Inferior parietal cortex (tissue), 1 donor: ENCODE measurements around the gene AADAT.

ENCODE experiments used
- DNase-seq: peaks from one replicate; pipeline ENCODE4 v3.0.0-alpha.2; 2016; ENCODE audit errors: extremely low spot score

Gene AADAT

DNA sequence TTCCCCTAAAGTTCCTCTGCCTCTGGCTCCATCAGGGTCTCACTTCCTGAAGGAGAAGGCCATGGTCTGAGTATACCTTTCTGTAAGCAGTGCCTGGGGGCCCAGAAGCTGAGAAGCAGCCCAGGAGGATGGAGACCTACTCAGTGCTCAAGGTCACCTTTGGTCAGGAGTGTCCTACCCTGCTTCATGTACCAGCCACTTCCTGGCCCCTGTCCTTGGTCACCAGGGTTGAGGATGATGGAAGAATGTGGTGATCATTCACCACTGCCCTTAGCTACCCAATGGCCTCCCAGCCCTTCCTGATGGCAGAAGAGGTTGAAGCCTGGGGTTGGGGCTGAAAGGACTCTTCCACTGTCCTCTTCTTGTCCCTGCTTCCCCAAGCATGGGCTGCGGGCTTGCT lies 54.5 kb downstream of the AADAT start:
- DNase-seq: no peak

DNA sequence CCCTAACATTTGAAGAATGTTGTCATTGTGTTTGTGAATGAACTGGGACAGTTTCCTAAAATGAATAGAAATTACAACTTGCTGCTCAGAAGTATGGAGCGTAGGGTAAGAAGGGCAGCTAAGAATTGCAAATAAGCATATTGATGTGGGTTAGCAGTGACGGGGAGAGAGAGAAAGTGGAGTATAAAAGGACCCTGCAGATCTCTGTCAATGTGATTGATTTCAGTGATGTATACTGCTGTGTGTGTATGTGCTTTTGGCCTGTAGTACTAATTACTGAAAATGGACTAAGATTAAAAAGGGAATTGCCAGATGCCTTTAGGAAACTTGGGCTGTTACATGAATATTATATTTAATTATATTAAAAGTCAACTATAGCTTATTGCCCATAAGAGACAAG lies 55.8 kb downstream of the AADAT start:
- no peak for DNase-seq

DNA sequence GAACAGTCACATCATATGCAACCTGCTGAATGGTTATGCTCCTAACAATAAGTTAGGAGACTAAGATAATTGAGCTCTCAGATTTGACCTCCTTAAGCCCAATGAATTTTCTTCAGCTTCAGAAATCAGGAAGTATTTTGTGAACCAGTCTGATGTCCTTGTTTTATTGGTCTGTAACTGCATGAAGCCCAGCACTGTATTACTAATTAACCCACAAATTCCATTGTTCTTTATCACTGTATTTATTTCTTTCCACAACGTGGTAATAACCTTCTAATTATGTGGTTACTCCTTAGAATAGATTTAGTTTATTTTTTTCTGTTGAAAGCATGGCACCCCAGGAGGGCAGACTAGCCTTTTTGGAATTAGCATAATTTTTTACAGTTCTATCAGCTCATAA lies 59.6 kb downstream of the AADAT start:
- DNase-seq: no peak

DNA sequence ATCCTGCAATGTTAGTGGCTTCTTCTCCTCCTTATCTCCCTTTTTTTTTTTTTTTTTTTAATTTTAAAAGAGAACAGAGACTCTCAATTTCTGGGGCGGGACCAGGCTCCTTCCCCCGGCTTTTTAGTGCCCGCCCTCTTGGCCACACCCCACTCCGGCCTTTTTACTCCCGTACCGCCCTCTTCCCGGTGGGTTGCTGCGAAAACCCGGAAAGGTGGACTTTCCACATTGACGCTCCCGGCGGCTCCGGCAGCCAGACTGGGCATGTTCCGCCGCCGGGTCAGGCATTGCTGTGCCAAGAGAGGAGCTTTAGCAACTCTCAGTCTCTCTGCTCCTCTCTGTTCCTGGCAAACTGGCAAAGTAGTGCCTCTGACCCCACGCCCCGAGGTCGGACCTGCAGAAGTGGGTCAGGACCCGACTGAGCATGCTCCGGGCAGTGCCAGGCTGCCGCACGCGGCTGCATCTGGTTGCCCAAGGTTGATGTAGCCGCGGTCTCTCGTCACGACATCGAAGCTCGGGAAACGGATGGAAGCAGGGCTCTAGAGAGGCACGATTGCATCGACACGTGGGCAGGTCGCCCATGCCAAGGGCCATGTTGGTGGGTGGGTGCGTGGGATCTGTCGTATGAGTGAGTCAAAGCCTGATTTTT lies 62.5 kb downstream of the AADAT start:
- DNase-seq: peak; percentile 93

DNA sequence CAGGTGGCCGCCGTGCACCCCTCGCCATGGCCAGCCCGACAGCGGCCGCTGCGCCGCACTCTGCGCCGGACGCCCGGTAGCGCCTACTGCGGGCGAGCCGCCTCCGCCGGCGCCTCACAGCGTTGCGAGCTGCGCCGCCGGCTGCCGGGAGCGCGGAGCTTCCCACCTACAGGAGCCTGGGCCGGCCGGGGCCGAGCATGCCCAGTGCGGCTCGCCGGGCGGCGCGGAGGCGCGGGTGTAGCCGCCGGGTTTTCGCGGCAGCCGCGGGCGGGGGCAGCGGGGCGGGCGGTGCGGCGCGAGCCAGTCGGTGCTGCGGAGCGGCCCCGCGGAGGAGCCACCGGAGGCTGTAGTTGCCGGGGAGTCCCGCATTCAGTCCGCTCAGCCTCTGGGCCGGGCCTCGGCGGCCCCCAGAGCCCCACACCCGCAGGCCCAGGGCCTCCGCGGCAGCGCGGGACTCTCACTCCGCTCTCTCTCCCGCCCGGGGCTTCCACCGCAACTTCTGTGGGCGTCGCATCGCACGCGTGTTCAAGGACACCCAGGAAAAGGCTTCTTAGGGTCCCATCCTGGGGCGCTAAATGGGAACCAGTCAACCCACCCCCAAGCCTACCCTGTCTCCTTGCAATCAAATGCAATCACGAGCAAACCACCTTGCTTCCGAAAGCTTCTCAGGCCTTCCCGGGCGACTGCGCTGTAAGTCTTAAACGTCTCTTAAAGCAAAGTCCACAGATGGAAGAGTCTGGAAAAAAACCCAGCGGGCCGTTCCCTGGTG lies 63.3 kb downstream of the AADAT start, which contains the start of gene MFAP3L:
Gene MFAP3L, minus strand, starts transcription at position 143 of the 769 bp plus-strand sequence. CDS start 20,518 bp downstream, outside the sequence.
- DNase-seq: peak; percentile 80

DNA sequence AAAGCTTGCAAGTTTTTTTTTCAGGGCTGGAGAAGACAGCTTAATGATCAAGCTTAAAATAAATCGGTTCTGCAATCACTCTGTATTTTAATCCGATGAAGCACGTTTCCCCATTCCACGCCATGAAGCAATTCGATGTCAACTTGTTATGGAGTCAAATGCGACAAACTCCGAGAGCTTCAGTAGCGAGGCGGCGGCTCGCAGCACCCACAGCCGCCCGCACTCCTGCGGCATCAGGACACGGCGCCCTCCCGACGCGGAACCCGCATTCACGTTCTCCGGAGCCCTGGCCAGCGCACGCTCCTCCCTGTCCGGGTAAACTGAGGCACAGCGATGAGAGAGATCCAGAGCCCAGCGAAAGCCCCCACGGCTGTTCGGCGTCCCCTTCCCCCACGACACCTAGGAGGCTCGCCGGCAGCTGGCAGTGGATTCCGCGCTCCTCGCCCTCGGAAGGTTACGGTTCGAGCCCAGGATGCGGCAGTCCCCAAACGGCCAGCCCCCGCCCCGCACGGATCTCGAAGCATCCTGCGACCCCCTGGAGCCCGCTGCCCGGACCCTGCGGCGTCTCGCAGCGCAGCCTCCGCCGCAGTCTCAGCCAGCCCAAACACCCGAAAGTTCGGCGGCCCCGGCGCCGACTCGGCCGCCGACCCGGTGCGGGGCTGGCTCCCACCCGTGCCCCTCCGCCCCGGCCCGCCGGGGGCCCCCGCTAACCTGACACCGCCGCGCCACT lies 64.1 kb downstream of the AADAT start:
- DNase-seq: no peak

DNA sequence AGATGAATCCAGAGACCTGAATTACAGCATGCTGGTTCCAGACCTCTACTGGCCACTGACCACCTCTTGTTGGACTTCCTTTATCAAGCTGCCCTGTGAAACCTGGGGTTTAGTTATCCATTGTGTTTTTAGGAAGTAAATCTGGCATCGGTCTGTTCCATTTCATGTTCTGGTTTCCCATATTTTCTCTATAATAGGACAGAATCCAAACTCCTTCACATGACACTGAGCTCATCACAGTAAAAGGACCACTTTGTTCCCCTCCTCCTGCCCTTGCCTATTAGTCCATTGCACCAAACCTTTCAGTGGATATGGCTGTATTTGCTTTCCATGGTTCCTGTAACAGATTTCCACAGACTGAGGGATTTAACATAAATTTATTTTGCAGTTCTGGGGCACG lies 67.5 kb downstream of the AADAT start:
- DNase-seq: peak; percentile 80

DNA sequence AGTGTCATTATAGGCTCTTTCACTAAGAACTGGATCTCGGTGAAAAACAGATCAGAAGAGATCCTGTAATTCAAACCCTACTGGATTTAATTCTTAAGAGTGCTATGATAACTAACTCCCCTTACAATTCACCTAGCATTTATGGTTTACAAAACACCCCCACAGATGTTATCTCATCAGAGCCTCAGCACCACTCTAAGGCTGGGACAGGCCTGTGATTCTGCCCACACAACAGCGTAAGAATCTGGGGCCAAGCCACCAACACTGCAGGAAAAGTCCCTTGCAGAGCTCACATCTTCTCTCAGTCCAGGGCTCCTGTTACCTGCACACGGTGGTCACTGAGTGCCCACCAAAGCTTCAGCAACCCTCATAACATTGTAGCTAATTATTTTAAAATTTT lies 72.5 kb downstream of the AADAT start:
- no peak for DNase-seq

DNA sequence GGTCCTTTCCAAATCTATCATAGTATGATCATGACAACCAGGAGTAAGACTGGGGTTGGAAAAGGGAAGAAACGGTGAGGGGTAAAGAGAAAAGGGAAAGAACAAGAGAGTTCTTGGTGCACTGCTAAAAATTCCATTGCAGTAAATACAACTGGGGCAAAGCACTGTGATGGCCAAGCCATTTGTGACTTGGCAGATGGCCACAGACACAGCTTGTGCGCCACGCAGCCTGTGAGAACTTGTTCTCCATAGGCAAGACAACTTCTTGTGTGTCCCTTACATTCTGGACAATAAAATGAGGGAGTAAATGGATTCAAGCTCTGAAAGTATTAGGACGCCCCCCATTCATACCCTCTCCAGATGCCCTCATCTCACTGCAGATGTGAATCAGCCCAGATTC lies 74.5 kb downstream of the AADAT start:
- DNase-seq: peak; percentile 84

DNA sequence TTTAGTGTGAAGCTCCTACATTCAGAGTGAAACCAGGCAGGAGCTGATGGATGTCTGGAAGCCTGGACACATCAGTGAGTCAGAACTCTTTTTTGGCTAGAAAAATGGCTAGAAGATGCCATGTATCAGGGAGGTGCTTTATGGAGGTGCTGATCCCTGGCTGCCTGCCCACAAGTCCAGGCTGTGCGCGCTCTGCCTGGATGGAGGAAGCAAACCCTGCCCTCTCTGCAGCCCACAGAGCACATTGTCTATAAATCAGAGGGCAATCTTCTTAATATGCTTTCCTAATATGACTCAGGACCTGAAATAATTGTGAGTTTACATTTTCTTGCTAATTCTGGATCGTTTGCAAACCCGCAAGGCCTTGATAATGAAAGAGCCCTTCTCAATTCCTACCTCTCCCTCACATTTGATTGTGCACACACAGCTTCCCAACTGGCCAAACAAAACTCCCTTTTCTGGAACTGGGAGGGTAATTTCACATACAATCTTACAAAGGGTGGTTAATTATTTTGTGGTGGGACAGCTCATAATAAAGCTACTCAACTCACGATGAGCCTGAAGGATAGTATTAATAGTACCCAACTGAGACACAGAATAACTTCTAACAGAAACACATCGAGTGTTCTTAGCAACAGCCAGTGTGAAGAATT lies 75.3 kb downstream of the AADAT start:
- DNase-seq: no peak

DNA sequence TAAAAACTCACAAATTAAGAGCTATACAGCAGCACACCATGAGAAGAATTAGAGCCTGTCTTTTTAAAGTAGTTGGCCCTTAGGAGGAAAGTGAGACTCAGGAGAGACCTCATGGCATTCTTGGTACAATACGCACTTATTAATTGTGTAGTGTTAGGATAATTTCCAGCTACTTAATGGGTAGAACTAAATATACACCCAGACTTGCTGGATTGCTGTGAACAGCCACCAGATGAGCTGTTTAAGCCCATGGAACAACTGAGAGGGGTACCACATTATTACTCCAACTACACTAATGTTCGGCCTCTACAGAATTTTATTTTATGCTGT lies 77.2 kb downstream of the AADAT start:
- no peak for DNase-seq

DNA sequence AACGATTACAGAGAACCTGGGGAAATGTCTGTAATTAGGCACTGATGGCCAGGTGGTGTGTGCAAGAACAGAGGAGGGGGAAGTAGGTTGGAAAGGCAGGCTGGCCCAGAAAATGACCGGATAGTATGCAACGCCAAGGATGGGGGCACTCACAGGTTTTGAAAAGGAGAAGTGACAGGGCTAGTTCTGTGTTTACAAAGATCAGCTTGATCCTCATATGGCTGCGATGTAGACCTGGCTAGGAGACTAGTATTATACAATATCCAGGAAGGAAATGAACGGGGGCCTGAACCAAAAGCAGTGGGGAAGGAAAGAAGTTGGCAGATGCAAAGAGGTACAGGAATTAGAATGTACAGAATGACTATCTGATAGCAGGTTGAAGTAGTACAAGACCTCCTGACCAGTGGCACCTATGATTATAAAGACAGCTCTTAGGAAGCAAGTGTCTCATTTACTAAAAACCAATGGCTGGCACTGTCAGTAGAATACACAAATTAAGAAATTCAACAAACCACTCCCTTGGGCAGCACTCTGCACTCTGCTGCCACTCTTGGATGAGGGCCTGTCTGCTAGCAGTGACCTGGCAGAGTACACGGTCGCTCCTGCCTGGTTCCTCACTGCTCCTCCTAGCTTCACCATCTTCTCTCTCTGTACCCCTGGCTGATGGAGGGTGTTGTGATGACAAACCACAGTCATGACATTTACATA lies 77.7 kb downstream of the AADAT start:
- DNase-seq: no peak
